Endothelial cell of umbilical vein (primary cell): ENCODE measurements around the gene TMEM213. TPM values are rescaled to one million over a fixed set of nuclear protein-coding genes. Genes with fewer than 3 reads are reported as not detected.

Experiments used
- BruUV-seq: library from RNA; stranded (reverse); fragments of 400-500 nt; replicated peaks from 2 replicates; lab custom pipeline; 2021; lab: Mats Ljungman, UMichigan
- CTCF ChIA-PET: fragments of 300-600, 350-600 bp; sonication (Branson Sonifier 250); formaldehyde crosslinking; loops from one replicate; lab custom pipeline; 2021; ENCODE audit warnings: antibody characterized with exemption, inconsistent platforms; lab: Charles Lee
- POLR2A ChIA-PET: fragments of 300-600, 350-600 bp; sonication (Branson Sonifier 250); formaldehyde crosslinking; loops from one replicate; lab custom pipeline; 2021; ENCODE audit warnings: antibody characterized with exemption, inconsistent platforms; lab: Charles Lee
- DNase-seq: peaks from one replicate; pipeline ENCODE4 v3.0.0-alpha.2; 2011; ENCODE audit warnings: low read depth, low spot score
- FAIRE-seq: peaks from 2 replicates; lab custom pipeline; 2011; peaks lifted over from hg19 to GRCh38; lab: Jason Lieb, UNC
- H2AFZ ChIP-seq: 2 replicates; pipeline ENCODE4 v1.6.0; 2012; ENCODE audit warnings: low read depth, low read length, control low read depth, inconsistent platforms
- H3K27ac ChIP-seq: 2 replicates; pipeline ENCODE4 v1.5.1; 2011; ENCODE audit warnings: low read depth, mild to moderate bottlenecking, control low read depth, low read length, moderate library complexity; ENCODE audit not compliant: insufficient read depth
- H3K27me3 ChIP-seq, 2 experiments: 2 replicates each; pipeline versions ENCODE4 v1.6.0 to v1.6.1; 2011; ENCODE audit warnings: low read length in 2 of 2, mixed read lengths in 1 of 2; ENCODE audit not compliant: control insufficient read depth in 2 of 2, insufficient read depth in 2 of 2
- H3K36me3 ChIP-seq, 2 experiments: 2 replicates in 1 of 2; 3 replicates in 1 of 2; pipeline ENCODE4 v1.5.1; 2011; ENCODE audit warnings: low read length in 2 of 2, mild to moderate bottlenecking in 1 of 2, moderate library complexity in 1 of 2; ENCODE audit not compliant: control insufficient read depth in 2 of 2, insufficient read depth in 2 of 2; ENCODE audit errors: extremely low read depth in 1 of 2
- H3K4me1 ChIP-seq: 3 replicates; pipeline ENCODE4 v1.5.1; 2011; ENCODE audit warnings: mild to moderate bottlenecking, low read length; ENCODE audit not compliant: control insufficient read depth, insufficient read depth; ENCODE audit errors: extremely low read depth
- H3K4me2 ChIP-seq: 2 replicates; pipeline ENCODE4 v1.6.1; 2011; ENCODE audit warnings: low read length, control low read depth, mixed read lengths; ENCODE audit not compliant: insufficient read depth
- H3K4me3 ChIP-seq, 3 experiments: fragments of 200-600 bp in 1 of 3; sonication (generic), shearing (Covaris generic) in 1 of 3; replicated peaks in 1 of 3; 2 replicates each; pipeline ENCODE4 v1.5.1; 2011 to 2016; ENCODE audit warnings: control low read depth in 3 of 3, low read length in 3 of 3, mild to moderate bottlenecking in 2 of 3, inconsistent platforms in 1 of 3, low read depth in 1 of 3, moderate library complexity in 1 of 3; ENCODE audit not compliant: insufficient read depth in 1 of 3
- H3K79me2 ChIP-seq: 2 replicates; pipeline ENCODE4 v1.6.0; 2012; ENCODE audit warnings: low read length, inconsistent platforms; ENCODE audit not compliant: control insufficient read depth, insufficient read depth
- H3K9ac ChIP-seq: replicated peaks from 2 replicates; pipeline ENCODE3; 2011; ENCODE audit warnings: low read length, control low read depth; ENCODE audit not compliant: insufficient read depth; ENCODE audit errors: extremely low read depth
- H3K9me1 ChIP-seq: replicated peaks from 3 replicates; pipeline ENCODE4 v1.6.0; 2011; ENCODE audit warnings: mild to moderate bottlenecking, low read length; ENCODE audit not compliant: control insufficient read depth, insufficient read depth; ENCODE audit errors: extremely low read depth
- H3K9me3 ChIP-seq: replicated peaks from 2 replicates; pipeline ENCODE4 v1.5.1; 2012; ENCODE audit warnings: low read length, inconsistent platforms; ENCODE audit not compliant: control insufficient read depth, insufficient read depth
- H4K20me1 ChIP-seq: replicated peaks from 2 replicates; pipeline ENCODE3; 2011; ENCODE audit warnings: mild to moderate bottlenecking, low read length; ENCODE audit not compliant: control insufficient read depth, insufficient read depth; ENCODE audit errors: extremely low read depth
- EZH2 ChIP-seq: IDR thresholded peaks from 2 replicates; pipeline ENCODE4 v1.6.1; 2012; ENCODE audit warnings: borderline replicate concordance, low read depth, mild to moderate bottlenecking, moderate library complexity, low read length, inconsistent platforms; ENCODE audit not compliant: severe bottlenecking
- FOS ChIP-seq: IDR thresholded peaks from 2 replicates; pipeline ENCODE4 v1.6.1; 2011; ENCODE audit warnings: mild to moderate bottlenecking, low read length, moderate library complexity, borderline replicate concordance; ENCODE audit not compliant: insufficient read depth
- GATA2 ChIP-seq: IDR thresholded peaks from 2 replicates; pipeline ENCODE4 v1.7.0; 2011; ENCODE audit warnings: low read depth, mild to moderate bottlenecking, moderate library complexity, mixed read lengths, low read length; ENCODE audit not compliant: insufficient read length, insufficient read depth
- JUN ChIP-seq: IDR thresholded peaks from 2 replicates; pipeline ENCODE4 v1.6.1; 2011; ENCODE audit warnings: borderline replicate concordance, low read depth; ENCODE audit not compliant: insufficient read length, insufficient read depth
- MYC ChIP-seq: IDR thresholded peaks from one replicate; pipeline ENCODE4 v1.6.1; 2011; ENCODE audit warnings: mild to moderate bottlenecking, low read depth, low read length
- POLR2A ChIP-seq: IDR thresholded peaks from 2 replicates; pipeline ENCODE4 v1.6.1; 2012; ENCODE audit warnings: low read depth, mild to moderate bottlenecking, control low read depth, low read length
- POLR2AphosphoS5 ChIP-seq: IDR thresholded peaks from 2 replicates; pipeline ENCODE4 v1.6.1; 2012; ENCODE audit warnings: low read depth, mild to moderate bottlenecking, control low read depth, low read length, moderate library complexity; ENCODE audit not compliant: insufficient read depth
- dilution Hi-C: fragments of 300-500 bp; cut with MboI; formaldehyde crosslinking; loops from one replicate; pipeline ENCODE4 v1.15.0; 2019; ENCODE audit warnings: low sequenced_read_pairs; ENCODE audit not compliant: extremely low pct_ligation_motif_present
- intact Hi-C: fragments of 100-400 bp; cut with micrococcal nuclease; formaldehyde crosslinking; loops from one replicate; pipeline ENCODE4 v1.10.0; 2022
- polyA plus RNA-seq, 4 experiments: library from polyadenylated mRNA; depleted of rRNA in 3 of 4; stranded (reverse) in 3 of 4; unstranded in 1 of 4; fragments of >200 nt; gene quantifications; 2 replicates each; pipeline versions ENCODE4 v1.2.1 to v1.2.3, GENCODE V29; 2011 to 2012; ENCODE audit warnings: missing spikeins in 1 of 4
- total RNA-seq: library from RNA; stranded (reverse); gene quantifications from 2 replicates; pipeline ENCODE4 v1.2.3, GENCODE V29; 2021
- TF ChIP-seq, protein P1 (sequence below), 2 donors: IDR thresholded peaks; 1 replicate in 1 of 2; 2 replicates in 1 of 2; pipeline ENCODE4 v1.5.1; 2011; ENCODE audit warnings: low read length in 2 of 2, mild to moderate bottlenecking in 2 of 2, moderate library complexity in 2 of 2, control low read depth in 1 of 2, inconsistent platforms in 1 of 2, low read depth in 1 of 2; ENCODE audit not compliant: insufficient read depth in 1 of 2; ENCODE audit errors: extremely low read depth in 1 of 2
- TF ChIP-seq, protein P2 (sequence below): IDR thresholded peaks from 2 replicates; pipeline ENCODE4 v1.6.1; 2011; ENCODE audit not compliant: insufficient read depth, insufficient read length

Gene TMEM213
- total and polyA plus RNA-seq, 2 donors (not counting 3 experiments of a cell fraction or from before 2014, with no cell fraction given) = not detected

DNA sequence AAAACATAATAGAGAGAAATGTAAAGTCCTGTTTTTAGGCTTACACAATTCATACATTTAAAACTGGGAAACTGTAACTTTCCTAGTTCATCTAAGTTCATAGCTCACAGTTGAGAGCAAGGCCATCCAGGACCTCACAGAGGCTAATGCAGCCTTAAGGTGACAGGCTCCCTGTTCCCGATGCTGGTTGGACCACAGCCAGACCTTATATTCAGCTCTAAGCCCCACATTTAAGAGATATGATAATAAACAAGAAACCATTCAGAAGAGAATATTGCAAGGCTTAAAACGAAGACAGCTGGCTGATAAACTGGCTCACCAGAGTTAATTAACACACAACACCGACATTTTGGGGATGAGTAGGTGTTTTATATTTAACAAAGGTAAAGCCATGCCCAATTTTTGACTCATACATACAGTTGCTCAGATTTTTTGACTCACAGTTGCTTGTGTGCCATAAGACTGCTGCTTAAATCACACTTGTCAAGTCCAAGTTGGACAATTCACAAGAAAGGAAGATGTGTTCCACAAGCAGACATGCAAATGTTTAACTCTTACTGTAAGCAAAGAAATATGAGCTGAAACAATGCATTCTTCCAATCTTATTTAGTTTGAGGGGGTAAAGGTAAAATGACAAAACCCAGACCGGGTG lies 41.1 kb upstream of the TMEM213 start:
- CTCF ChIA-PET = interaction anchor here (1.9 kb wide), 1 partner anchor 18 kb away, joined by 8 read pairs; no protein-coding TSS in a partner anchor
- H3K9ac ChIP-seq = no peak overlapping the region
- H3K4me3 ChIP-seq = no peak overlapping the region
- H3K9me3 ChIP-seq = no peaks in the 10 kb centered on the region
- no peak for FAIRE-seq
- no peaks in the 10 kb centered on the region for H3K36me3 ChIP-seq
- intact Hi-C loops (no loop called here), dilution Hi-C loops (no loop called here)
- no peak overlapping the region for H2AFZ ChIP-seq
- no peaks in the 10 kb centered on the region for H3K27me3 ChIP-seq
- no peak overlapping the region for H3K27ac ChIP-seq
- no peaks in the 10 kb centered on the region for H3K79me2 ChIP-seq
- no peak for TF ChIP-seq MYC
- TF ChIP-seq, protein P1, sequence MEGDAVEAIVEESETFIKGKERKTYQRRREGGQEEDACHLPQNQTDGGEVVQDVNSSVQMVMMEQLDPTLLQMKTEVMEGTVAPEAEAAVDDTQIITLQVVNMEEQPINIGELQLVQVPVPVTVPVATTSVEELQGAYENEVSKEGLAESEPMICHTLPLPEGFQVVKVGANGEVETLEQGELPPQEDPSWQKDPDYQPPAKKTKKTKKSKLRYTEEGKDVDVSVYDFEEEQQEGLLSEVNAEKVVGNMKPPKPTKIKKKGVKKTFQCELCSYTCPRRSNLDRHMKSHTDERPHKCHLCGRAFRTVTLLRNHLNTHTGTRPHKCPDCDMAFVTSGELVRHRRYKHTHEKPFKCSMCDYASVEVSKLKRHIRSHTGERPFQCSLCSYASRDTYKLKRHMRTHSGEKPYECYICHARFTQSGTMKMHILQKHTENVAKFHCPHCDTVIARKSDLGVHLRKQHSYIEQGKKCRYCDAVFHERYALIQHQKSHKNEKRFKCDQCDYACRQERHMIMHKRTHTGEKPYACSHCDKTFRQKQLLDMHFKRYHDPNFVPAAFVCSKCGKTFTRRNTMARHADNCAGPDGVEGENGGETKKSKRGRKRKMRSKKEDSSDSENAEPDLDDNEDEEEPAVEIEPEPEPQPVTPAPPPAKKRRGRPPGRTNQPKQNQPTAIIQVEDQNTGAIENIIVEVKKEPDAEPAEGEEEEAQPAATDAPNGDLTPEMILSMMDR (IDR thresholded peaks at IDR 0.05; ENCODE audit: extremely low read depth in 1 of 2, insufficient read depth in 1 of 2, low read depth in 1 of 2, low read length in 2 of 2) = no peak
- BruUV-seq = no TSS peak
- no peaks in the 10 kb centered on the region for H3K9me1 ChIP-seq
- POLR2A ChIA-PET = no interaction called here
- no peak overlapping the region for H3K4me2 ChIP-seq
- H3K4me1 ChIP-seq = no peaks in the 10 kb centered on the region
- no peak for DNase-seq
- H4K20me1 ChIP-seq = no peaks in the 10 kb centered on the region

DNA sequence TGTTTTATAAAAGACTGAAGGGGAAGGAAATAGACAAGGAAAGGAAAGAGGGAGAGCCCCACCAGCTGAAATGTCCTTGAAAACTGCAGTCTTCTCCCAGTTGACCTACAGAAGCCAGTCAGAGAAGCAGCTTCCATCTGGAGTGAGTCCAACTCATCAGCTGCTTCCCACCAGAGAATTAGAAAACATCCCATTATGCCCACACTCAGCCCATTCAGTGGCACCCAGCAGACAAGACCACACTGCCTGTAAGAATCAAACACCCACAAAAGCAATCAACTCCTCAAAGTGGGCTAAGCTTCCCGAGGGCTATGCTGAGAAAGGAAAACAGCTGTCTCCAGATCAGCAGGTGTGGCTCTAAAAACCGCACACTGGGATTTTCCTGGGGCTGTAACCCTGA lies 29.6 kb upstream of the TMEM213 start:
- no peaks in the 10 kb centered on the region for H3K27me3 ChIP-seq
- no peak overlapping the region for H2AFZ ChIP-seq
- CTCF ChIA-PET = no interaction called here
- H4K20me1 ChIP-seq = no peaks in the 10 kb centered on the region
- no peaks in the 10 kb centered on the region for H3K9me3 ChIP-seq
- dilution Hi-C loops = no loop called here
- no peak overlapping the region for H3K27ac ChIP-seq
- DNase-seq = no peak
- FAIRE-seq = no peak
- TF ChIP-seq EZH2 (no peak), GATA2 (no peak), MYC (no peak), POLR2A (no peak), JUN (no peak), FOS (no peak), POLR2AphosphoS5 (no peak)
- TF ChIP-seq, protein P1 (IDR thresholded peaks at IDR 0.05; ENCODE audit: extremely low read depth in 1 of 2, insufficient read depth in 1 of 2, low read depth in 1 of 2, low read length in 2 of 2) = no peak
- TF ChIP-seq, protein P2, sequence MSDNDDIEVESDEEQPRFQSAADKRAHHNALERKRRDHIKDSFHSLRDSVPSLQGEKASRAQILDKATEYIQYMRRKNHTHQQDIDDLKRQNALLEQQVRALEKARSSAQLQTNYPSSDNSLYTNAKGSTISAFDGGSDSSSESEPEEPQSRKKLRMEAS = no peak
- POLR2A ChIA-PET = no interaction called here
- no peaks in the 10 kb centered on the region for H3K9me1 ChIP-seq
- no peak overlapping the region for H3K4me3 ChIP-seq
- H3K36me3 ChIP-seq = no peaks in the 10 kb centered on the region
- H3K9ac ChIP-seq = no peak overlapping the region
- no TSS peak for BruUV-seq
- H3K4me2 ChIP-seq = no peak overlapping the region
- intact Hi-C loops = no loop called here
- H3K79me2 ChIP-seq = no peaks in the 10 kb centered on the region
- H3K4me1 ChIP-seq = peaks cover 5% of the 10 kb centered on the region
